Activated B cell treated with CpG ODN at 0.5 μM for 24 hours (primary cell): Measurements from ENCODE around the gene PRM2. TPM values are rescaled to one million over a fixed set of nuclear protein-coding genes. Genes with fewer than 3 reads are reported as not detected.
A peak's percentile ranks its signal among the peaks of the same experiment; 100 is the strongest.

Experiments used
- ATAC-seq: fragments of 200-7000 bp; cut with Tn5 transposase; one replicate; pipeline ENCODE4 v1.10.0; 2021; ENCODE audit warnings: low read depth, mild to moderate bottlenecking, moderate library complexity
- CTCF ChIA-PET: fragments of 350-600 bp; sonication (Branson Sonifier 250); formaldehyde crosslinking; loops from one replicate; lab custom pipeline; 2021; ENCODE audit warnings: antibody characterized with exemption; lab: Charles Lee
- POLR2A ChIA-PET: fragments of 350-600 bp; sonication (Branson Sonifier 250); formaldehyde crosslinking; loops from one replicate; lab custom pipeline; 2021; ENCODE audit warnings: antibody characterized with exemption; lab: Charles Lee
- DNase-seq: peaks from one replicate; pipeline ENCODE4 v3.0.0; 2022
- H3K27ac Mint-ChIP-seq: one replicate; pipeline ENCODE4 v1.8.0; 2020; ENCODE audit warnings: mixed read lengths
- H3K27me3 Mint-ChIP-seq: one replicate; pipeline ENCODE4 v1.8.0; 2021; ENCODE audit warnings: mixed read lengths
- H3K36me3 Mint-ChIP-seq: one replicate; pipeline ENCODE4 v1.8.0; 2021; ENCODE audit warnings: low read depth, mixed read lengths
- H3K4me1 Mint-ChIP-seq: one replicate; pipeline ENCODE4 v1.8.0; 2021; ENCODE audit warnings: mixed read lengths
- H3K4me3 Mint-ChIP-seq: one replicate; pipeline ENCODE4 v1.8.0; 2020; ENCODE audit warnings: mild to moderate bottlenecking, mixed read lengths
- H3K9me3 Mint-ChIP-seq: one replicate; pipeline ENCODE4 v1.8.0; 2020; ENCODE audit warnings: mixed read lengths
- CTCF ChIP-seq: fragments of 200-600 bp; IDR thresholded peaks from one replicate; pipeline ENCODE4 v1.8.0; 2022; ENCODE audit warnings: antibody characterized with exemption, mild to moderate bottlenecking
- intact Hi-C: fragments of 100-400 bp; cut with micrococcal nuclease; formaldehyde crosslinking; loops from one replicate; pipeline ENCODE4 v1.15.1; 2024
- total RNA-seq: library from RNA; stranded (reverse); gene quantifications from 2 replicates; pipeline ENCODE4 v1.2.3, GENCODE V29; 2022

The PRM2 gene
- total RNA-seq, 1 donor from 2014 or later: not detected

GRCh38 chr16:11250786-11251524 is 25.3 kb downstream of the PRM2 start:
- peak overlapping the region; percentile 68 for H3K27ac Mint-ChIP-seq
- no peak for ATAC-seq
- no peak overlapping the region for H3K4me3 Mint-ChIP-seq
- H3K9me3 Mint-ChIP-seq: no peaks in the 10 kb centered on the region
- intact Hi-C loops: loop anchor here (10.0 kb wide), 1 partner anchor 434 kb away; no protein-coding TSS in a partner anchor
- CTCF ChIA-PET: interaction anchor here (1.3 to 1.6 kb wide), 2 partner anchors 280 to 287 kb away, joined by 4 to 5 read pairs; no protein-coding TSS in a partner anchor
- H3K36me3 Mint-ChIP-seq: peaks cover 37% of the 10 kb centered on the region
- no peak for DNase-seq
- POLR2A ChIA-PET: interaction anchor here (0.6 to 9.8 kb wide), 20 partner anchors 18 to 381 kb away, joined by 3 to 161 read pairs (median 10); no protein-coding TSS in a partner anchor
- peaks cover 48% of the 10 kb centered on the region for H3K4me1 Mint-ChIP-seq
- no peak for TF ChIP-seq CTCF
- H3K27me3 Mint-ChIP-seq: no peaks in the 10 kb centered on the region

GRCh38 chr16:11250091-11250785 is 26.0 kb downstream of the PRM2 start:
- ATAC-seq: no peak
- H3K4me1 Mint-ChIP-seq: peaks cover 48% of the 10 kb centered on the region
- H3K27me3 Mint-ChIP-seq: no peaks in the 10 kb centered on the region
- intact Hi-C loops: loop anchor here (10.0 kb wide), 1 partner anchor 435 kb away; no protein-coding TSS in a partner anchor
- H3K9me3 Mint-ChIP-seq: no peaks in the 10 kb centered on the region
- POLR2A ChIA-PET: interaction anchor here (0.6 to 4.1 kb wide), 7 partner anchors 17 to 282 kb away, joined by 3 to 38 read pairs (median 5); no protein-coding TSS in a partner anchor
- peak overlapping the region; percentile 2 for H3K4me3 Mint-ChIP-seq
- no peak for DNase-seq
- peaks cover 37% of the 10 kb centered on the region for H3K36me3 Mint-ChIP-seq
- H3K27ac Mint-ChIP-seq: peak overlapping the region; percentile 68
- CTCF ChIA-PET: no interaction called here
- TF ChIP-seq CTCF: no peak

- Mint-ChIP-seq H3K27me3 (no peaks in the 10 kb centered on the region), H3K4me1 (peaks cover 48% of the 10 kb centered on the region), H3K36me3 (peaks cover 37% of the 10 kb centered on the region), H3K4me3 (peak overlapping the region; percentile 19), H3K27ac (no peak overlapping the region), H3K9me3 (no peaks in the 10 kb centered on the region)
- intact Hi-C loops: loop anchor here (10.0 kb wide), 1 partner anchor 435 kb away; no protein-coding TSS in a partner anchor
- TF ChIP-seq CTCF: no peak
- ChIA-PET POLR2A (interaction anchor here (0.6 to 4.1 kb wide), 4 partner anchors 25 to 281 kb away, joined by 3 to 38 read pairs (median 6); no protein-coding TSS in a partner anchor), CTCF (no interaction called here)
- no peak for DNase-seq
- ATAC-seq: no peak
These were observed 26.8 kb downstream of the PRM2 start for GRCh38 chr16:11249233-11250061.

GRCh38 chr16:11248133-11248532 is 28.1 kb downstream of the PRM2 start:
- Mint-ChIP-seq H3K9me3 (no peaks in the 10 kb centered on the region), H3K4me3 (no peak overlapping the region), H3K36me3 (peaks cover 27% of the 10 kb centered on the region), H3K4me1 (peaks cover 38% of the 10 kb centered on the region), H3K27ac (no peak overlapping the region), H3K27me3 (no peaks in the 10 kb centered on the region)
- ChIA-PET POLR2A (interaction anchor here (0.6 to 1.6 kb wide), 8 partner anchors 12 to 686 kb away, joined by 3 to 12 read pairs (median 4); no protein-coding TSS in a partner anchor), CTCF (interaction anchor here (0.6 to 1.3 kb wide), 3 partner anchors 50 to 154 kb away, joined by 3 to 4 read pairs (median 3); no protein-coding TSS in a partner anchor)
- intact Hi-C loops: no loop called here
- ATAC-seq (peak; percentile 27), DNase-seq (no peak)
- no peak for TF ChIP-seq CTCF
